Measurements from ENCODE around the gene NCKIPSD. TPM values are rescaled to one million over a fixed set of nuclear protein-coding genes. Genes with fewer than 3 reads are reported as not detected.

NCKIPSD gene
- total RNA-seq, 2 experiments from 2014 or later = 27.3 to 28.7 TPM

DNA sequence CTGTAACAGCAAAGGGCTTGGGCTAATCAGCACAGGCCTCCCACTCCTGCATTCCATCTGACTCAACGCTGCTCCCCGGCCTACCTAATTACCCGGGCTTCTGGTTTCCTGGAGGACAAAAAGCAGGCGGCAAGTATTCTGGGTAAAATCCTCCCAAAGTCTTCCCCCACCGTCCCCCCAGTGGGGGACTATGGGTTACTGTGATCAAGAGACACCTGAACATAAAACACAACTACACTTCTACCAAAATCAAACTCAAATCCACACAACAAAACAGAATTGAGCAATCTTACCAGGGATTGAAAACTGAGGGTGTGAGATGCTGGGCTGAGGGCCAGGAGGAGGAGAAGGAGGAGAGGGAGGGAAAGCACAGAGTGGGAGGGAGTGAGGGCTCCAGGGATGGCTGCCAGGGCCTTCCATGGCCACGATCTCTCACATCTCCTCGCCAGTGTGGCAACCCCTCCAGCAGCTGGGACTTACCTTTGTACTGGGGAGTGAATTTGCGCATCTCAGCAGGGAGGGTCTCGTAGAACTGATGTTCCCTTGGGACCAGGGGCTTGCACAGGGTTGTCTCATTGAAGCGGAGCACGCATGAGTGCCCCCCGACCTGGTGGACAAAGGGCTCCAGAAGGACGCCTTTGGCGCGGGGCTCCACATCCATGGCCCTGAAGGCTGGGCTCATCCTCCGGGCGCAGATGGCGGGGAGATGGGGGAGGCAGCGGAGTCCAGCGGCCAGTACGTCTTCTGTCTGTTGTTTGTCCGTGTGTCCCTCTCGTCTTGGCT lies 9.1 kb upstream of the NCKIPSD start:
- intact Hi-C loops (cut with micrococcal nuclease) = no loop called here
- H3K4me3 Mint-ChIP-seq = no peak overlapping the region
- no peaks in the 10 kb centered on the region for H3K27me3 Mint-ChIP-seq (ENCODE audit: low read depth)
- H3K4me1 Mint-ChIP-seq (ENCODE audit: low read depth) = peaks cover 17% of the 10 kb centered on the region
- peaks cover 21% of the 10 kb centered on the region for H3K36me3 Mint-ChIP-seq (ENCODE audit: low read depth)
- DNase-seq = no peak
- CTCF ChIA-PET = interaction anchor here (3.1 kb wide), 1 partner anchor 9 kb away, joined by 11 read pairs; the partner anchor contains the start of gene NCKIPSD
- no peaks in the 10 kb centered on the region for H3K9me3 Mint-ChIP-seq
- H3K27ac Mint-ChIP-seq = no peak overlapping the region

GRCh38 chr3:48693826-48694225 lies 8.1 kb upstream of the NCKIPSD start:
- Mint-ChIP-seq H3K27me3 (ENCODE audit: low read depth) (no peaks in the 10 kb centered on the region), H3K9me3 (no peaks in the 10 kb centered on the region), H3K4me3 (no peak overlapping the region), H3K27ac (no peak overlapping the region), H3K4me1 (ENCODE audit: low read depth) (peaks cover 15% of the 10 kb centered on the region), H3K36me3 (ENCODE audit: low read depth) (peaks cover 22% of the 10 kb centered on the region)
- CTCF ChIA-PET = no interaction called here
- intact Hi-C loops (cut with micrococcal nuclease) = no loop called here
- no peak for DNase-seq

DNA sequence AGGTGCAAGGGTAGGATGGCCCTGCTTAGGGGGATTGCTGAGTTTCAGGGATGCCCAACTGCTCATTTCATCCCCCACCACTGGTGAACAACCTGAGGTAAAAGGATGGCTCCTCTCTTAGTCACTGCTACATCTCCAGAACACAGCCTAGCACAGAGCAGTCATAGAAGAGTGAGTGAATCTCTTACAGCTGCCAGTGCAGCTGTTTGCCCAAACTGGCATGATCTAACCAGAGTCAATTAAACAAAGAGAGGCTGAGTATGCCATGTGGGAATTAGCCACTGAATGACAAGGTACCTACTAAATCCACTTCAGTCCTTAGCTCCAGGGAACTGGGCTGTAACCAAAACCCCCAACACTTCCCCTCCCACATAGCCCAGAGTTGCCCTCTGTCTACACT lies 6.8 kb upstream of the NCKIPSD start:
- Mint-ChIP-seq H3K9me3 (no peaks in the 10 kb centered on the region), H3K4me1 (ENCODE audit: low read depth) (peaks cover 11% of the 10 kb centered on the region), H3K27me3 (ENCODE audit: low read depth) (no peaks in the 10 kb centered on the region), H3K27ac (no peak overlapping the region), H3K36me3 (ENCODE audit: low read depth) (peaks cover 24% of the 10 kb centered on the region), H3K4me3 (no peak overlapping the region)
- intact Hi-C loops (cut with micrococcal nuclease) = no loop called here
- CTCF ChIA-PET = interaction anchor here (0.6 kb wide), 3 partner anchors 49 to 318 kb away, joined by 3 to 5 read pairs (median 3); no protein-coding TSS in a partner anchor
- DNase-seq = no peak

- Mint-ChIP-seq H3K4me3 (no peak overlapping the region), H3K4me1 (ENCODE audit: low read depth) (peaks cover 9% of the 10 kb centered on the region), H3K27me3 (ENCODE audit: low read depth) (no peaks in the 10 kb centered on the region), H3K9me3 (no peaks in the 10 kb centered on the region), H3K36me3 (ENCODE audit: low read depth) (peaks cover 22% of the 10 kb centered on the region), H3K27ac (peak overlapping the region; percentile 56)
- CTCF ChIA-PET = interaction anchor here (1.2 to 1.8 kb wide), 2 partner anchors 26 to 49 kb away, joined by 3 to 4 read pairs; partner anchors contain the start of gene IP6K2
- no peak for DNase-seq
- intact Hi-C loops (cut with micrococcal nuclease) = no loop called here
These were observed 5.2 kb upstream of the NCKIPSD start for GRCh38 chr3:48690846-48691458.

DNA sequence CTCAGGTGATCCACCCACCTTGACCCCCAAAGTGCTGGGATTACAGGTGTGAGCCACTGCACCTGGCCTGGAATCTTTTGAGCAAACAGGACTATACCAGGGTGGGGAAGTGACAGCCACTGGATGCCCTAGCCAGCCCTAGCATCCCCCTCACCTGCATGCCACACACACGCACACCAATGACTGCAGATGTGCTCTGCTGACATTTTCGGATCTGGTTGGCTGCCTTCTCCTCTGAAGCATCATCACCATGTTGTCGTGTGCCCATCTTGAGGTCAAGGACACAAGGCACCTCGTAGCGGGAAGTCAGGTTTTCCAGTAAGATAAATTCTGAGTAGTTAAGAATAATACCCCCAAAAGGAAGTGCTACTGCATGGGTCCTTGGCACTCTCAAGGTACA lies 3.7 kb upstream of the NCKIPSD start:
- Mint-ChIP-seq H3K27ac (no peak overlapping the region), H3K4me3 (no peak overlapping the region), H3K9me3 (no peaks in the 10 kb centered on the region), H3K36me3 (ENCODE audit: low read depth) (peaks cover 15% of the 10 kb centered on the region), H3K4me1 (ENCODE audit: low read depth) (peaks cover 16% of the 10 kb centered on the region), H3K27me3 (ENCODE audit: low read depth) (no peaks in the 10 kb centered on the region)
- no peak for DNase-seq
- intact Hi-C loops (cut with micrococcal nuclease) = no loop called here
- CTCF ChIA-PET = no interaction called here

- intact Hi-C loops (cut with micrococcal nuclease) = no loop called here
- DNase-seq = no peak
- Mint-ChIP-seq H3K4me1 (ENCODE audit: low read depth) (peaks cover 21% of the 10 kb centered on the region), H3K9me3 (no peaks in the 10 kb centered on the region), H3K4me3 (no peak overlapping the region), H3K27me3 (ENCODE audit: low read depth) (no peaks in the 10 kb centered on the region), H3K27ac (no peak overlapping the region), H3K36me3 (ENCODE audit: low read depth) (peaks cover 15% of the 10 kb centered on the region)
- CTCF ChIA-PET = interaction anchor here (0.7 to 0.9 kb wide), 3 partner anchors 24 to 288 kb away, joined by 3 read pairs; no protein-coding TSS in a partner anchor
These were observed 3.0 kb upstream of the NCKIPSD start for GRCh38 chr3:48688737-48689075.

- DNase-seq = no peak
- peaks cover 26% of the 10 kb centered on the region for H3K4me1 Mint-ChIP-seq (ENCODE audit: low read depth)
- no peak overlapping the region for H3K27ac Mint-ChIP-seq
- no peak overlapping the region for H3K4me3 Mint-ChIP-seq
- H3K9me3 Mint-ChIP-seq = no peaks in the 10 kb centered on the region
- no peaks in the 10 kb centered on the region for H3K27me3 Mint-ChIP-seq (ENCODE audit: low read depth)
- CTCF ChIA-PET = interaction anchor here (0.6 to 1.1 kb wide), 7 partner anchors 16 to 287 kb away, joined by 3 read pairs; no protein-coding TSS in a partner anchor
- intact Hi-C loops (cut with micrococcal nuclease) = no loop called here
- H3K36me3 Mint-ChIP-seq (ENCODE audit: low read depth) = peaks cover 15% of the 10 kb centered on the region
These were observed 2.5 kb upstream of the NCKIPSD start for GRCh38 chr3:48688032-48688736.

- no peak overlapping the region for H3K27ac Mint-ChIP-seq
- CTCF ChIA-PET = interaction anchor here (0.6 to 1.8 kb wide), 8 partner anchors 9 to 286 kb away, joined by 3 to 11 read pairs (median 5); partner anchors contain the start of gene SLC26A6
These were observed 1.5 kb upstream of the NCKIPSD start for GRCh38 chr3:48687220-48687678.

DNA sequence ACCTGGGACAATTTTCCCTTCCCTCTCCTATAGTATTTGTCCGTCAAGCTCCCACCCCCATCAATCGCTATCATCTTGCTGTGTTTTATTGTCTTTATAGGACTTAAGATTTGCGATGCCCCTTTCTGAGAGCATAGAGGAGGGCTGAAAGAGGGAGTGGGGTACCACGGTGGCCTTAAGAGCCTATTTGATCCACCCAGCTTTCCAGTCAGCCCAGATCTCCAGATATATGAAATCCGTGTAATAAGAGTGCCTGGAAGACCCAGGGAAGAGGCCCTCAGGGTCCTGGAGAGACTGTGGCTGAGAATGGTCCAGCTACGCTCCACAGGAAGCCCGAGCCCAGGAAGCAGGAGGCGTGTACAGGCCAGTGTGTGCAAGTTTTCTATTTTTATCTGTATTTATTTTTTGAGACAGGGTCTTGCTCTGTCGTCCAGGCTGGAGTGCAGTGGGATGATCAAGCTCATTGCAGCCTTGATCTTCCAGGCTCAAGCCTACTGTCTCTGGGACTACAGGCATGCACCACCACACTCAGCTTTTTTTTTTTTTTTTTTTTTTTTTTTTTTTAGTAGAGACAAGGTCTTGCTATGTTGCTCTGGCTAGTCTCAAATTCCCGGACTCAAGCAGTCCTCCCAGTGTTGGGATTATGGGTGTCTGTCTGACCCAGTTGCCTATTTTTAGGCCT lies 964 bp upstream of the NCKIPSD start:
- H3K27ac Mint-ChIP-seq = no peak overlapping the region
- no peaks in the 10 kb centered on the region for H3K27me3 Mint-ChIP-seq (ENCODE audit: low read depth)
- peaks cover 27% of the 10 kb centered on the region for H3K4me1 Mint-ChIP-seq (ENCODE audit: low read depth)
- intact Hi-C loops (cut with micrococcal nuclease) = loop anchor here (2.0 kb wide), 1 partner anchor 286 kb away; no protein-coding TSS in a partner anchor
- H3K4me3 Mint-ChIP-seq = peak overlapping the region; percentile 83
- H3K36me3 Mint-ChIP-seq (ENCODE audit: low read depth) = peaks cover 15% of the 10 kb centered on the region
- DNase-seq = no peak
- CTCF ChIA-PET = interaction anchor here (0.5 to 1.8 kb wide), 11 partner anchors 10 to 286 kb away, joined by 3 to 11 read pairs (median 4); partner anchors contain the start of gene SLC26A6
- no peaks in the 10 kb centered on the region for H3K9me3 Mint-ChIP-seq

More at GRCh38 chr3:48687220-48687678, 1.5 kb upstream of the NCKIPSD start:
- Mint-ChIP-seq H3K4me3 (no peak overlapping the region), H3K4me1 (ENCODE audit: low read depth) (peaks cover 27% of the 10 kb centered on the region), H3K9me3 (no peaks in the 10 kb centered on the region), H3K36me3 (ENCODE audit: low read depth) (peaks cover 13% of the 10 kb centered on the region), H3K27me3 (ENCODE audit: low read depth) (no peaks in the 10 kb centered on the region)
- intact Hi-C loops (cut with micrococcal nuclease) = loop anchor here (2.0 kb wide), 1 partner anchor 286 kb away; no protein-coding TSS in a partner anchor
- no peak for DNase-seq

GRCh38 chr3:48685293-48685602 lies 467 bp downstream of the NCKIPSD start:
- Mint-ChIP-seq H3K36me3 (ENCODE audit: low read depth) (peaks cover 19% of the 10 kb centered on the region), H3K4me3 (peak overlapping the region; percentile 83), H3K9me3 (no peaks in the 10 kb centered on the region), H3K4me1 (ENCODE audit: low read depth) (peaks cover 31% of the 10 kb centered on the region), H3K27me3 (ENCODE audit: low read depth) (no peaks in the 10 kb centered on the region), H3K27ac (peak overlapping the region; percentile 73)
- intact Hi-C loops (cut with micrococcal nuclease) = loop anchor here (1.0 to 2.0 kb wide), 6 partner anchors 24 to 126 kb away; partner anchors contain the start of genes IP6K2, SLC26A6 and UQCRC1
- CTCF ChIA-PET = interaction anchor here (0.6 to 1.8 kb wide), 3 partner anchors 11 to 146 kb away, joined by 4 to 11 read pairs (median 7); partner anchors contain the start of gene PFKFB4
- DNase-seq = no peak

GRCh38 chr3:48684480-48685143 lies 1.1 kb downstream of the NCKIPSD start:
- Mint-ChIP-seq H3K4me3 (peak overlapping the region; percentile 83), H3K4me1 (ENCODE audit: low read depth) (peaks cover 31% of the 10 kb centered on the region), H3K9me3 (no peaks in the 10 kb centered on the region), H3K27ac (peak overlapping the region; percentile 72), H3K27me3 (ENCODE audit: low read depth) (no peaks in the 10 kb centered on the region), H3K36me3 (ENCODE audit: low read depth) (peaks cover 17% of the 10 kb centered on the region)
- intact Hi-C loops (cut with micrococcal nuclease) = loop anchor here (1.0 to 2.0 kb wide), 6 partner anchors 23 to 126 kb away; partner anchors contain the start of genes IP6K2, SLC26A6 and UQCRC1
- no peak for DNase-seq
- CTCF ChIA-PET = interaction anchor here (0.6 to 1.3 kb wide), 5 partner anchors 12 to 128 kb away, joined by 3 to 7 read pairs (median 3); partner anchors contain the start of gene PFKFB4
